K562 (cell line): ENCODE results near the gene ATP5PD. TPM values are rescaled to one million over a fixed set of nuclear protein-coding genes. Genes with fewer than 3 reads are reported as not detected.

Experiments
- ATF3 ChIP-seq, 2 experiments: fragments of 450-650 bp in 1 of 2; sonication (generic) in 1 of 2; formaldehyde crosslinking in 1 of 2; IDR thresholded peaks in 1 of 2; conservative IDR thresholded peaks in 1 of 2; 2 replicates each; pipeline versions ENCODE4 v1.6.1 to v1.8.1; 2016 to 2023; ENCODE audit warnings: mild to moderate bottlenecking in 2 of 2, moderate library complexity in 2 of 2, inconsistent platforms in 1 of 2, missing genetic modification reagents in 1 of 2
- ATF7 ChIP-seq: fragments of 450-650 bp; IDR thresholded peaks from 2 replicates; pipeline ENCODE4 v1.7.1; 2014; ENCODE audit warnings: mild to moderate bottlenecking, moderate library complexity
- BHLHE40 ChIP-seq: IDR thresholded peaks from 2 replicates; pipeline ENCODE4 v1.6.1; 2011; ENCODE audit warnings: low read length, improper control_type of control experiment
- FOXJ2 ChIP-seq: fragments of 200-800 bp; sonication (Bioruptor generic); IDR thresholded peaks from 2 replicates; pipeline ENCODE4 v1.6.1; 2016; ENCODE audit warnings: missing genetic modification characterization, missing compliant biosample characterization
- IRF9 ChIP-seq: fragments of 450-650 bp; IDR thresholded peaks from 2 replicates; pipeline ENCODE4 v1.6.1; 2016; ENCODE audit warnings: missing biosample characterization, missing genetic modification characterization
- JUN ChIP-seq, 2 experiments: sonication (generic) in 1 of 2; formaldehyde crosslinking in 1 of 2; IDR thresholded peaks; 2 replicates each; pipeline versions ENCODE4 v1.6.1 to v1.8.0; 2012 to 2022; ENCODE audit warnings: borderline replicate concordance in 2 of 2, mild to moderate bottlenecking in 2 of 2, improper control_type of control experiment in 1 of 2, low read depth in 1 of 2, low read length in 1 of 2, missing genetic modification reagents in 1 of 2
- JUND ChIP-seq, 2 experiments: IDR thresholded peaks; 2 replicates in 1 of 2; 3 replicates in 1 of 2; pipeline ENCODE4 v1.6.1; 2011; ENCODE audit warnings: borderline replicate concordance in 2 of 2, low read depth in 2 of 2, low read length in 2 of 2, improper control_type of control experiment in 1 of 2, missing biosample characterization in 1 of 2, missing genetic modification characterization in 1 of 2, missing genetic modification reagents in 1 of 2
- KLF16 ChIP-seq: IDR thresholded peaks from 2 replicates; pipeline ENCODE4 v1.6.1; 2016; ENCODE audit warnings: antibody characterized with exemption
- RAD21 ChIP-seq, 2 experiments: fragments of 250-450 bp in 1 of 2; fragments of 450-650 bp in 1 of 2; sonication (Bioruptor Pico) in 1 of 2; formaldehyde crosslinking in 1 of 2; IDR thresholded peaks in 1 of 2; conservative IDR thresholded peaks in 1 of 2; 2 replicates each; pipeline versions ENCODE4 v1.4.0 to v1.8.0; 2020 to 2022; ENCODE audit warnings: mild to moderate bottlenecking in 2 of 2, moderate library complexity in 1 of 2
- REST ChIP-seq, 2 experiments: fragments of 450-650 bp; formaldehyde crosslinking in 1 of 2; IDR thresholded peaks; 2 replicates each; pipeline versions ENCODE4 v1.4.0 to v1.6.1; 2014 to 2020; ENCODE audit warnings: mild to moderate bottlenecking in 2 of 2, borderline replicate concordance in 1 of 2, low read depth in 1 of 2
- SRSF9 ChIP-seq: fragments of 200-400 bp; formaldehyde crosslinking; IDR thresholded peaks from 2 replicates; pipeline ENCODE4 v1.6.1; 2017; ENCODE audit warnings: low read depth, low read length, borderline replicate concordance
- ZBTB17 ChIP-seq: fragments of 450-650 bp; formaldehyde crosslinking; IDR thresholded peaks from 2 replicates; pipeline ENCODE4 v1.4.0; 2020; ENCODE audit warnings: mild to moderate bottlenecking
- ZNF124 ChIP-seq: sonication (generic); formaldehyde crosslinking; IDR thresholded peaks from 2 replicates; pipeline ENCODE4 v1.8.1; 2022; ENCODE audit warnings: missing genetic modification reagents
- ZNF586 ChIP-seq: fragments of 450-650 bp; formaldehyde crosslinking; conservative IDR thresholded peaks from 2 replicates; pipeline ENCODE4 v1.4.0; 2020; ENCODE audit warnings: mild to moderate bottlenecking, moderate library complexity
- ZNF695 ChIP-seq: fragments of 450-650 bp; formaldehyde crosslinking; IDR thresholded peaks from 2 replicates; pipeline ENCODE4 v1.4.0; 2020; ENCODE audit warnings: mild to moderate bottlenecking, moderate library complexity
- polyA plus RNA-seq, 8 experiments: library from polyadenylated mRNA; depleted of rRNA in 4 of 8; stranded (reverse) in 5 of 8; unstranded in 3 of 8; fragments of >200 nt; fragmentation: Nextera tagmentation in 2 of 8; fragmentation: Illumina TruSeq in 1 of 8; extraction: Ambion mirVana in 2 of 8; extraction: Trizol in 1 of 8; gene quantifications; 2 replicates each; pipeline versions ENCODE4 v1.2.1 to v1.2.3, GENCODE V29; 2011 to 2014; ENCODE audit warnings: inconsistent platforms in 1 of 8, missing spikeins in 1 of 8
- total RNA-seq, 7 experiments: library from RNA; depleted of rRNA in 6 of 7; stranded (reverse); fragments of >200 nt in 6 of 7; fragmentation: Illumina TruSeq in 2 of 7; extraction: Trizol in 2 of 7; gene quantifications; 2 replicates each; pipeline versions ENCODE4 v1.2.1 to v1.2.3, GENCODE V29; 2011 to 2021; ENCODE audit warnings: low replicate concordance in 1 of 7

Gene ATP5PD
- total and polyA plus RNA-seq, 9 of the 15 experiments (the other 6 are each of a cell fraction or from before 2014, with no cell fraction given): 271 to 828 (median 432) TPM

GRCh38 chr17:75010683-75011400 is 35.9 kb downstream of the ATP5PD start (continued):
- TF ChIP-seq REST (IDR thresholded peaks at IDR 0.05; ENCODE audit: borderline replicate concordance): peak; percentile 25; the same call in 1 of the 2 replicates
- TF ChIP-seq REST (CRISPR knock-in tag; IDR thresholded peaks at IDR 0.05; ENCODE audit: low read depth): no peak
- no peak for TF ChIP-seq ZNF586
- no peak for TF ChIP-seq KLF16
- TF ChIP-seq SRSF9: no peak
- TF ChIP-seq FOXJ2 (tag): peak; percentile 95
- TF ChIP-seq BHLHE40: peak; percentile 48; the same call in 1 of the 2 replicates
- TF ChIP-seq ATF7: peak; percentile 85
- no peak for TF ChIP-seq ZNF695 (CRISPR knock-in tag)
- TF ChIP-seq ATF3 (IDR thresholded peaks at IDR 0.05): peak; percentile 68
- no peak for TF ChIP-seq ATF3 (CRISPR knock-in tag; conservative IDR thresholded peaks at IDR 0.05)
- no peak for TF ChIP-seq ZNF124 (CRISPR knock-in tag)
- TF ChIP-seq ZBTB17 (CRISPR knock-in tag): no peak
- peak; percentile 51; the same call in 1 of the 2 replicates for TF ChIP-seq JUN (IDR thresholded peaks at IDR 0.05; ENCODE audit: borderline replicate concordance, low read depth, low read length)
- TF ChIP-seq JUN (CRISPR knock-in tag; IDR thresholded peaks at IDR 0.05; ENCODE audit: borderline replicate concordance): no peak
- TF ChIP-seq JUND (IDR thresholded peaks at IDR 0.05; ENCODE audit: borderline replicate concordance, low read depth, low read length): 0 out of 2 replicates have a peak, but pooled peaks have one; percentile 25
- peak; percentile 36; the same call in 2 of the 3 replicates for TF ChIP-seq JUND (tag; IDR thresholded peaks at IDR 0.05; ENCODE audit: borderline replicate concordance, low read depth, low read length)
- TF ChIP-seq RAD21 (CRISPR knock-in tag; conservative IDR thresholded peaks at IDR 0.05 in 1 of 2, IDR thresholded peaks at IDR 0.05 in 1 of 2): peak in 1 of 2 experiments; percentile 33; a peak in 2 of 4 replicates
- no peak for TF ChIP-seq IRF9
